Measurements from ENCODE around the gene PPP2R5C. TPM values are rescaled to one million over a fixed set of nuclear protein-coding genes. Genes with fewer than 3 reads are reported as not detected.

PPP2R5C gene
- total and polyA plus RNA-seq, 2 of the 4 experiments (the other 2 are of a cell fraction) = 65.9 to 78.7 TPM

DNA sequence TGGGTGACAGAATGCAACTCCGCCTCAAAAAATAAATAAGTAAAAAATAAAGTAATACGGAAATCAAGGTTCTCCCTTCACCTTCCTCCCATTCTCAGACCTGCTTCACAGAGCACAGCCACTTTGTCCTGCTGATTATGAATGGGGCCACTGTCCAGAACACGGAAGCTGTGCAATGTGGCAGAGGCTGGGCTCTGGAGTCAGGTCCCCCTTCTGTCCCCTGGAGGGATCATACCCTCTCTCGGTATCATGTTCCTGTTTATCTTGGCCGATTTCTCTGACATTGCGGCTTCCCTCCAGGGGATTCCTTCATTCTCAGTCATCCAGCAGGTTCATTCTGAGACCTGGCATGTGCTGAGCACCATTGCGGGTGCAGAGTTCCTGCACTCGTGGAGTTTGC lies 11.3 kb downstream of the PPP2R5C start:
- Histone ChIP-seq H3K79me1 (ENCODE audit: low read depth in 1 of 2, low read length in 2 of 2) (peaks cover 0 to 3% of the 10 kb centered on the region in 2 experiments; a peak in 2 of 4 replicates), H3K27ac (ENCODE audit: insufficient read depth, low read length) (no peak overlapping the region), H2AK9ac (replicated peaks; ENCODE audit: low read depth, low read length, poor library complexity) (no peak overlapping the region), H4K5ac (ENCODE audit: low read depth, low read length) (no peak overlapping the region), H3K23ac (ENCODE audit: low read depth, low read length) (no peak overlapping the region), H2AFZ (replicated peaks; ENCODE audit: low read length, poor library complexity) (no peak overlapping the region), H3K9me1 (ENCODE audit: insufficient read depth, low read length) (no peaks in the 10 kb centered on the region), H4K91ac (ENCODE audit: insufficient read depth, low read depth, low read length) (no peak overlapping the region), H2BK15ac (ENCODE audit: low read depth, low read length) (no peak overlapping the region), H3K4me1 (ENCODE audit: control insufficient read depth, insufficient read depth, low read length) (no peaks in the 10 kb centered on the region; the same call in 1 of the 2 replicates), H3K4ac (ENCODE audit: low read depth, low read length) (no peak overlapping the region), H2BK20ac (ENCODE audit: low read depth, low read length) (no peak overlapping the region), H3K27me3 (ENCODE audit: control insufficient read depth, insufficient read depth, low read length) (no peaks in the 10 kb centered on the region), H2BK120ac (ENCODE audit: low read depth, low read length) (no peak overlapping the region), H3K14ac (replicated peaks; ENCODE audit: low read depth, low read length) (no peak overlapping the region), H4K8ac (ENCODE audit: low read depth in 2 of 2, low read length in 2 of 2) (no peak overlapping the region), H2AK5ac (ENCODE audit: low read depth, low read length) (no peak overlapping the region), H2BK5ac (ENCODE audit: low read depth, low read length, poor library complexity, severe bottlenecking) (no peak overlapping the region), H3K9me3 (ENCODE audit: control insufficient read depth, insufficient read depth, low read length) (no peaks in the 10 kb centered on the region), H3K9ac (ENCODE audit: low read depth, low read length) (no peak overlapping the region), H3K56ac (ENCODE audit: extremely low read depth, insufficient read depth, low read length) (no peak overlapping the region), H3K4me2 (ENCODE audit: low read depth, low read length) (no peak overlapping the region), H3K36me3 (ENCODE audit: control insufficient read depth, insufficient read depth, low read length) (no peaks in the 10 kb centered on the region), H4K20me1 (ENCODE audit: insufficient read depth, low read length) (peaks cover 9% of the 10 kb centered on the region), H3K4me3 (ENCODE audit: insufficient read depth, low read depth, low read length) (no peak overlapping the region), H3K18ac (ENCODE audit: low read depth, low read length) (no peak overlapping the region)
- WGBS, 2 experiments (ENCODE audit: extremely low coverage in 2 of 2, insufficient read length in 1 of 2) = 60% methylated on average over 2 of the region's 8 CpGs; no CpG with 5 or more reads in 1 of the 2 experiments
- DNase-seq = no peak
- BruUV-seq (replicated peaks) = no TSS peak
- ChIA-PET CTCF (no interaction called here), POLR2A (ENCODE audit: unreplicated experiment) (interaction anchor here (0.6 kb wide), 1 partner anchor 115 kb away, joined by 4 read pairs; no protein-coding TSS in a partner anchor)
- ATAC-seq (ENCODE audit: low read depth) = no peak
- TF ChIP-seq SMC3 (IDR thresholded peaks at IDR 0.05; ENCODE audit: low read depth, low read length) (no peak), MAZ (IDR thresholded peaks at IDR 0.05; ENCODE audit: borderline replicate concordance, low read depth, low read length) (no peak), FOS (IDR thresholded peaks at IDR 0.05; ENCODE audit: low read depth, low read length) (no peak), POLR2A (IDR thresholded peaks at IDR 0.05; ENCODE audit: low read depth, low read length) (no peak), NFE2L2 (IDR thresholded peaks at IDR 0.05; ENCODE audit: low read depth, low read length) (no peak), CEBPB (IDR thresholded peaks at IDR 0.05; ENCODE audit: low read depth, low read length) (no peak), RFX5 (IDR thresholded peaks at IDR 0.05; ENCODE audit: low read depth, low read length) (no peak), MAFK (IDR thresholded peaks at IDR 0.05; ENCODE audit: low read depth, low read length) (no peak), ELK1 (IDR thresholded peaks at IDR 0.05; ENCODE audit: borderline replicate concordance, low read depth, low read length) (no peak), MXI1 (IDR thresholded peaks at IDR 0.05; ENCODE audit: borderline replicate concordance, low read depth, low read length) (no peak), USF2 (IDR thresholded peaks at IDR 0.05; ENCODE audit: low read depth, low read length) (no peak), BHLHE40 (IDR thresholded peaks at IDR 0.05; ENCODE audit: low read depth, low read length) (no peak), CHD1 (IDR thresholded peaks at IDR 0.05; ENCODE audit: low read depth, low read length) (no peak), RAD21 (IDR thresholded peaks at IDR 0.05; ENCODE audit: low read length) (no peak), RCOR1 (IDR thresholded peaks at IDR 0.05; ENCODE audit: insufficient replicate concordance, low read length) (no peak)
- TF ChIP-seq, protein P1, sequence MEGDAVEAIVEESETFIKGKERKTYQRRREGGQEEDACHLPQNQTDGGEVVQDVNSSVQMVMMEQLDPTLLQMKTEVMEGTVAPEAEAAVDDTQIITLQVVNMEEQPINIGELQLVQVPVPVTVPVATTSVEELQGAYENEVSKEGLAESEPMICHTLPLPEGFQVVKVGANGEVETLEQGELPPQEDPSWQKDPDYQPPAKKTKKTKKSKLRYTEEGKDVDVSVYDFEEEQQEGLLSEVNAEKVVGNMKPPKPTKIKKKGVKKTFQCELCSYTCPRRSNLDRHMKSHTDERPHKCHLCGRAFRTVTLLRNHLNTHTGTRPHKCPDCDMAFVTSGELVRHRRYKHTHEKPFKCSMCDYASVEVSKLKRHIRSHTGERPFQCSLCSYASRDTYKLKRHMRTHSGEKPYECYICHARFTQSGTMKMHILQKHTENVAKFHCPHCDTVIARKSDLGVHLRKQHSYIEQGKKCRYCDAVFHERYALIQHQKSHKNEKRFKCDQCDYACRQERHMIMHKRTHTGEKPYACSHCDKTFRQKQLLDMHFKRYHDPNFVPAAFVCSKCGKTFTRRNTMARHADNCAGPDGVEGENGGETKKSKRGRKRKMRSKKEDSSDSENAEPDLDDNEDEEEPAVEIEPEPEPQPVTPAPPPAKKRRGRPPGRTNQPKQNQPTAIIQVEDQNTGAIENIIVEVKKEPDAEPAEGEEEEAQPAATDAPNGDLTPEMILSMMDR (conservative IDR thresholded peaks at IDR 0.05; ENCODE audit: low read depth, low read length) = no peak
- in situ Hi-C loops (cut with MboI; ENCODE audit: low sequenced_read_pairs) = loop anchor here (25.0 kb wide), 1 partner anchor 540 kb away; the partner anchor contains the start of genes MOK and ZNF839
- intact Hi-C loops (cut with micrococcal nuclease) = loop anchor here (5.0 to 10.0 kb wide), 3 partner anchors 122 to 190 kb away; partner anchors contain the start of gene DYNC1H1
- dilution Hi-C loops (cut with HindIII; ENCODE audit: low sequenced_read_pairs, unreplicated experiment) = no loop called here
